IMR-90 (cell line): ENCODE measurements around the gene ATG7. TPM values are rescaled to one million over a fixed set of nuclear protein-coding genes. Genes with fewer than 3 reads are reported as not detected.

Source experiments
- ATAC-seq: fragments of 200-7000 bp; cut with Tn5 transposase; 2 replicates; pipeline ENCODE4 v1.9.1; 2020; ENCODE audit warnings: low read depth, mild to moderate bottlenecking, moderate library complexity
- BruUV-seq: library from RNA; stranded (reverse); fragments of 400-500 nt; replicated peaks from 2 replicates; lab custom pipeline; 2021; lab: Mats Ljungman, UMichigan
- CTCF ChIA-PET: fragments of 300-600 bp; formaldehyde crosslinking; extraction: SDS; loops from one replicate; lab custom pipeline; 2021; ENCODE audit warnings: antibody characterized with exemption; lab: Yijun Ruan, JAX
- POLR2A ChIA-PET: fragments of 300-600 bp; sonication (Branson Sonifier 250); formaldehyde crosslinking; loops from one replicate; lab custom pipeline; 2022; ENCODE audit warnings: antibody characterized with exemption; ENCODE audit not compliant: unreplicated experiment; lab: Charles Lee
- DNase-seq: peaks from one replicate; pipeline ENCODE4 v3.0.0; 2013
- H2AFZ ChIP-seq: replicated peaks from 2 replicates; pipeline ENCODE3; 2013; ENCODE audit warnings: low read length, mild to moderate bottlenecking; ENCODE audit not compliant: poor library complexity
- H2AK5ac ChIP-seq: 2 replicates; pipeline ENCODE4 v1.6.1; 2013; ENCODE audit warnings: low read depth, low read length, inconsistent platforms
- H2AK9ac ChIP-seq: replicated peaks from 2 replicates; pipeline ENCODE3; 2013; ENCODE audit warnings: mild to moderate bottlenecking, low read depth, low read length, moderate library complexity; ENCODE audit not compliant: poor library complexity
- H2BK120ac ChIP-seq: 2 replicates; pipeline ENCODE4 v1.6.1; 2013; ENCODE audit warnings: low read depth, low read length, inconsistent platforms
- H2BK15ac ChIP-seq: 3 replicates; pipeline ENCODE4 v1.6.1; 2013; ENCODE audit warnings: low read depth, low read length, inconsistent platforms
- H2BK20ac ChIP-seq: 2 replicates; pipeline ENCODE4 v1.6.1; 2013; ENCODE audit warnings: low read depth, mild to moderate bottlenecking, inconsistent platforms, low read length, moderate library complexity
- H2BK5ac ChIP-seq: 2 replicates; pipeline ENCODE4 v1.6.1; 2013; ENCODE audit warnings: mild to moderate bottlenecking, low read depth, low read length, inconsistent platforms; ENCODE audit not compliant: poor library complexity, severe bottlenecking
- H3K14ac ChIP-seq: replicated peaks from 2 replicates; pipeline ENCODE4 v1.6.1; 2013; ENCODE audit warnings: low read depth, low read length, inconsistent platforms
- H3K18ac ChIP-seq: 2 replicates; pipeline ENCODE4 v1.6.1; 2013; ENCODE audit warnings: low read depth, low read length, control low read depth
- H3K23ac ChIP-seq: 2 replicates; pipeline ENCODE4 v1.6.1; 2013; ENCODE audit warnings: low read depth, low read length, inconsistent platforms
- H3K27ac ChIP-seq: 2 replicates; pipeline ENCODE4 v1.5.1; 2013; ENCODE audit warnings: mild to moderate bottlenecking, control low read depth, low read length; ENCODE audit not compliant: insufficient read depth
- H3K27me3 ChIP-seq: 2 replicates; pipeline ENCODE4 v1.6.1; 2013; ENCODE audit warnings: low read length; ENCODE audit not compliant: control insufficient read depth, insufficient read depth
- H3K36me3 ChIP-seq: 2 replicates; pipeline ENCODE4 v1.6.1; 2013; ENCODE audit warnings: low read length, mixed read lengths; ENCODE audit not compliant: control insufficient read depth, insufficient read depth
- H3K4ac ChIP-seq: 2 replicates; pipeline ENCODE4 v1.6.1; 2013; ENCODE audit warnings: low read depth, low read length, inconsistent platforms
- H3K4me1 ChIP-seq: 2 replicates; pipeline ENCODE4 v1.6.1; 2013; ENCODE audit warnings: low read length, mixed read lengths; ENCODE audit not compliant: control insufficient read depth, insufficient read depth
- H3K4me2 ChIP-seq: 2 replicates; pipeline ENCODE4 v1.6.1; 2013; ENCODE audit warnings: low read depth, mild to moderate bottlenecking, control low read depth, low read length, moderate library complexity
- H3K4me3 ChIP-seq: 2 replicates; pipeline ENCODE4 v1.5.1; 2013; ENCODE audit warnings: low read depth, mild to moderate bottlenecking, control low read depth, low read length, moderate library complexity; ENCODE audit not compliant: insufficient read depth
- H3K56ac ChIP-seq: 2 replicates; pipeline ENCODE4 v1.6.1; 2013; ENCODE audit warnings: low read length, inconsistent platforms; ENCODE audit not compliant: insufficient read depth; ENCODE audit errors: extremely low read depth
- H3K79me1 ChIP-seq, 2 experiments: 2 replicates each; pipeline ENCODE4 v1.6.1; 2013; ENCODE audit warnings: low read length in 2 of 2, inconsistent platforms in 1 of 2, low read depth in 1 of 2
- H3K9ac ChIP-seq: 2 replicates; pipeline ENCODE4 v1.6.1; 2013; ENCODE audit warnings: low read depth, low read length, control low read depth
- H3K9me1 ChIP-seq: 2 replicates; pipeline ENCODE4 v1.6.1; 2013; ENCODE audit warnings: low read length, inconsistent platforms; ENCODE audit not compliant: insufficient read depth
- H3K9me3 ChIP-seq: 2 replicates; pipeline ENCODE4 v1.6.1; 2013; ENCODE audit warnings: low read length; ENCODE audit not compliant: control insufficient read depth, insufficient read depth
- H4K20me1 ChIP-seq: 2 replicates; pipeline ENCODE4 v1.6.1; 2013; ENCODE audit warnings: low read length, inconsistent platforms; ENCODE audit not compliant: insufficient read depth
- H4K5ac ChIP-seq: 2 replicates; pipeline ENCODE4 v1.6.1; 2013; ENCODE audit warnings: mild to moderate bottlenecking, low read depth, low read length, control low read depth
- H4K8ac ChIP-seq, 2 experiments: 2 replicates each; pipeline ENCODE4 v1.6.1; 2013; ENCODE audit warnings: low read depth in 2 of 2, low read length in 2 of 2, control low read depth in 1 of 2, inconsistent platforms in 1 of 2
- H4K91ac ChIP-seq: 2 replicates; pipeline ENCODE4 v1.6.1; 2013; ENCODE audit warnings: low read depth, low read length, inconsistent platforms; ENCODE audit not compliant: insufficient read depth
- BHLHE40 ChIP-seq: fragments of 150-350 bp; IDR thresholded peaks from 2 replicates; pipeline ENCODE4 v1.6.1; 2016; ENCODE audit warnings: mild to moderate bottlenecking, low read depth, low read length
- CEBPB ChIP-seq: IDR thresholded peaks from 2 replicates; pipeline ENCODE4 v1.6.1; 2012; ENCODE audit warnings: low read depth, low read length, improper control_type of control experiment
- MAFK ChIP-seq: IDR thresholded peaks from 2 replicates; pipeline ENCODE4 v1.6.1; 2012; ENCODE audit warnings: low read depth, low read length, improper control_type of control experiment
- MAZ ChIP-seq: IDR thresholded peaks from 2 replicates; pipeline ENCODE4 v1.6.1; 2012; ENCODE audit warnings: low read depth, mild to moderate bottlenecking, low read length, improper control_type of control experiment, moderate library complexity, borderline replicate concordance
- NFE2L2 ChIP-seq: fragments of 150-350 bp; IDR thresholded peaks from 2 replicates; pipeline ENCODE4 v1.6.1; 2016; ENCODE audit warnings: low read depth, mild to moderate bottlenecking, low read length
- POLR2A ChIP-seq: IDR thresholded peaks from 2 replicates; pipeline ENCODE4 v1.6.1; 2012; ENCODE audit warnings: mild to moderate bottlenecking, low read depth, low read length
- RAD21 ChIP-seq: IDR thresholded peaks from 2 replicates; pipeline ENCODE4 v1.6.1; 2012; ENCODE audit warnings: low read length, improper control_type of control experiment
- SMC3 ChIP-seq: fragments of 150-350 bp; IDR thresholded peaks from 2 replicates; pipeline ENCODE4 v1.6.1; 2016; ENCODE audit warnings: low read depth, mild to moderate bottlenecking, antibody characterized with exemption, low read length, moderate library complexity
- WGBS, 2 experiments: methylation state at CpG; one replicate each; pipeline versions ENCODE4 v1.1.5 to v1.1.7; 2013; ENCODE audit warnings: missing lambda C conversion rate in 2 of 2; ENCODE audit not compliant: insufficient read length in 1 of 2; ENCODE audit errors: extremely low coverage in 2 of 2; 5-methylcytosine and 5-hydroxymethylcytosine counted together
- dilution Hi-C: fragments of 300-500 bp; cut with HindIII; formaldehyde crosslinking; loops from one replicate; pipeline ENCODE4 v1.14.3; 2018; ENCODE audit warnings: low sequenced_read_pairs; ENCODE audit not compliant: unreplicated experiment
- in situ Hi-C: fragments of 300-500 bp; cut with MboI; formaldehyde crosslinking; loops from 3 replicates; pipeline ENCODE4 v1.14.3; 2019; ENCODE audit warnings: low sequenced_read_pairs, inconsistent platforms, mixed read lengths
- intact Hi-C: fragments of 100-400 bp; cut with micrococcal nuclease; formaldehyde crosslinking; loops from 2 replicates; pipeline ENCODE4 v1.10.0; 2022
- polyA plus RNA-seq, 3 experiments: library from polyadenylated mRNA; depleted of rRNA; stranded (reverse); fragments of >200 nt; gene quantifications; 2 replicates each; pipeline ENCODE4 v1.2.3, GENCODE V29; 2012; ENCODE audit warnings: low replicate concordance in 1 of 3
- total RNA-seq: library from RNA; depleted of rRNA; stranded (reverse); fragments of >200 nt; gene quantifications from 2 replicates; pipeline ENCODE4 v1.2.3, GENCODE V29; 2012
- TF ChIP-seq, protein P1 (sequence below): conservative IDR thresholded peaks from 2 replicates; pipeline ENCODE4 v1.5.1; 2012; ENCODE audit warnings: mild to moderate bottlenecking, low read depth, low read length, improper control_type of control experiment

ATG7 gene
- total and polyA plus RNA-seq, 2 of the 4 experiments (the other 2 are of a cell fraction) = 15.6 to 51.4 TPM

- ChIA-PET POLR2A (no interaction called here), CTCF (no interaction called here)
- WGBS, 2 experiments = 73% methylated on average over 6 of the region's 17 CpGs; no CpG with 5 or more reads in 1 of the 2 experiments
- no peak overlapping the region for H3K14ac ChIP-seq
- no peak overlapping the region; the same call in 1 of the 2 replicates for H2BK120ac ChIP-seq
- H4K20me1 ChIP-seq = no peaks in the 10 kb centered on the region; the same call in 1 of the 2 replicates
- peak overlapping the region; percentile 35; the same call in 1 of the 2 replicates for H3K4ac ChIP-seq
- no peak overlapping the region for H3K27ac ChIP-seq
- H4K5ac ChIP-seq = no peak overlapping the region
- in situ Hi-C loops (no loop called here), intact Hi-C loops (loop anchor here (5.0 kb wide), 1 partner anchor 162 kb away; no protein-coding TSS in a partner anchor), dilution Hi-C loops (no loop called here)
- peaks cover 8% of the 10 kb centered on the region for H3K9me1 ChIP-seq
- no peak overlapping the region for H2BK15ac ChIP-seq
- ATAC-seq (peak; percentile 6; the same call in 1 of the 2 replicates), DNase-seq (peak; percentile 18)
- no peak overlapping the region for H3K18ac ChIP-seq
- BruUV-seq = no TSS peak
- H3K9ac ChIP-seq = no peak overlapping the region
- H3K27me3 ChIP-seq = no peaks in the 10 kb centered on the region
- H2AK9ac ChIP-seq = peak overlapping the region; percentile 26
- no peak overlapping the region for H3K4me3 ChIP-seq
- H4K91ac ChIP-seq = no peak overlapping the region
- H3K23ac ChIP-seq = no peak overlapping the region
- H3K36me3 ChIP-seq = no peaks in the 10 kb centered on the region
- H3K4me1 ChIP-seq = peaks cover 11% of the 10 kb centered on the region
- H3K9me3 ChIP-seq = no peaks in the 10 kb centered on the region
- TF ChIP-seq BHLHE40 = no peak
- TF ChIP-seq MAFK = no peak
- TF ChIP-seq SMC3 = no peak
- no peak for TF ChIP-seq NFE2L2
- TF ChIP-seq MAZ = no peak
- TF ChIP-seq CEBPB = no peak
- TF ChIP-seq POLR2A = no peak
- TF ChIP-seq, protein P1, sequence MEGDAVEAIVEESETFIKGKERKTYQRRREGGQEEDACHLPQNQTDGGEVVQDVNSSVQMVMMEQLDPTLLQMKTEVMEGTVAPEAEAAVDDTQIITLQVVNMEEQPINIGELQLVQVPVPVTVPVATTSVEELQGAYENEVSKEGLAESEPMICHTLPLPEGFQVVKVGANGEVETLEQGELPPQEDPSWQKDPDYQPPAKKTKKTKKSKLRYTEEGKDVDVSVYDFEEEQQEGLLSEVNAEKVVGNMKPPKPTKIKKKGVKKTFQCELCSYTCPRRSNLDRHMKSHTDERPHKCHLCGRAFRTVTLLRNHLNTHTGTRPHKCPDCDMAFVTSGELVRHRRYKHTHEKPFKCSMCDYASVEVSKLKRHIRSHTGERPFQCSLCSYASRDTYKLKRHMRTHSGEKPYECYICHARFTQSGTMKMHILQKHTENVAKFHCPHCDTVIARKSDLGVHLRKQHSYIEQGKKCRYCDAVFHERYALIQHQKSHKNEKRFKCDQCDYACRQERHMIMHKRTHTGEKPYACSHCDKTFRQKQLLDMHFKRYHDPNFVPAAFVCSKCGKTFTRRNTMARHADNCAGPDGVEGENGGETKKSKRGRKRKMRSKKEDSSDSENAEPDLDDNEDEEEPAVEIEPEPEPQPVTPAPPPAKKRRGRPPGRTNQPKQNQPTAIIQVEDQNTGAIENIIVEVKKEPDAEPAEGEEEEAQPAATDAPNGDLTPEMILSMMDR = no peak
- no peak for TF ChIP-seq RAD21
- H2AFZ ChIP-seq = no peak overlapping the region
- H3K4me2 ChIP-seq = no peak overlapping the region
- 0 out of 2 replicates have a peak overlapping the region, but pooled peaks have one; percentile 3 for H2AK5ac ChIP-seq
- H2BK5ac ChIP-seq = no peak overlapping the region
- H4K8ac ChIP-seq = no peak overlapping the region; a peak in 1 of 4 replicates
- H3K56ac ChIP-seq = no peak overlapping the region
- no peak overlapping the region for H2BK20ac ChIP-seq
- H3K79me1 ChIP-seq = peaks cover 7 to 30% of the 10 kb centered on the region in 2 experiments; a peak in 3 of 4 replicates
These were observed 272.4 kb downstream of the ATG7 start for GRCh38 chr3:11544412-11545181.
